Smooth muscle cell (in vitro differentiated cells): Measurements from ENCODE around the gene EFCAB10. TPM values are rescaled to one million over a fixed set of nuclear protein-coding genes. Genes with fewer than 3 reads are reported as not detected.

ENCODE experiments used
- DNase-seq: peaks from one replicate; lab custom pipeline; 2025; ENCODE audit not compliant: unreplicated experiment; lab: John Stamatoyannopoulos, UW
- H2AFZ ChIP-seq: fragments of 200-600 bp; sonication (generic); 2 replicates; pipeline ENCODE4 v1.6.0; 2016; ENCODE audit warnings: antibody characterized with exemption, low read depth, mild to moderate bottlenecking
- H3F3A ChIP-seq: fragments of 200-600 bp; sonication (generic); 2 replicates; pipeline ENCODE4 v1.6.0; 2017; ENCODE audit warnings: antibody characterized with exemption, low read depth
- H3K27ac ChIP-seq: fragments of 200-600 bp; sonication (generic); 2 replicates; pipeline ENCODE4 v1.5.1; 2016; ENCODE audit warnings: low read depth, mild to moderate bottlenecking
- H3K27me3 ChIP-seq: fragments of 200-600 bp; sonication (generic); 2 replicates; pipeline ENCODE4 v1.6.1; 2016; ENCODE audit warnings: low read depth, mild to moderate bottlenecking
- H3K36me3 ChIP-seq: fragments of 200-600 bp; sonication (generic); 2 replicates; pipeline ENCODE4 v1.5.1; 2016; ENCODE audit warnings: low read depth
- H3K4me1 ChIP-seq: fragments of 200-600 bp; sonication (generic); 2 replicates; pipeline ENCODE4 v1.5.1; 2016; ENCODE audit warnings: low read depth
- H3K4me2 ChIP-seq: fragments of 200-600 bp; sonication (generic); 2 replicates; pipeline ENCODE4 v1.6.0; 2016; ENCODE audit warnings: mild to moderate bottlenecking
- H3K4me3 ChIP-seq: fragments of 200-600 bp; sonication (generic); 2 replicates; pipeline ENCODE4 v1.5.1; 2016; ENCODE audit warnings: mild to moderate bottlenecking
- H3K79me2 ChIP-seq: fragments of 200-600 bp; sonication (generic); 2 replicates; pipeline ENCODE4 v1.6.0; 2016; ENCODE audit warnings: low read depth, mild to moderate bottlenecking
- H3K9ac ChIP-seq: fragments of 200-600 bp; sonication (generic); 2 replicates; pipeline ENCODE4 v1.6.0; 2016; ENCODE audit warnings: low read depth
- H3K9me3 ChIP-seq: fragments of 200-600 bp; sonication (generic); replicated peaks from 2 replicates; pipeline ENCODE4 v1.5.1; 2016; ENCODE audit warnings: low read depth
- H4K20me1 ChIP-seq: fragments of 200-600 bp; sonication (generic); 2 replicates; pipeline ENCODE4 v1.6.0; 2016; ENCODE audit warnings: low read depth
- WGBS: methylation state at CpG from one replicate; pipeline ENCODE4 v1.1.7; 2016; ENCODE audit warnings: low lambda C conversion rate; 5-methylcytosine and 5-hydroxymethylcytosine counted together
- polyA plus RNA-seq: library from polyadenylated mRNA; unstranded; fragments of >200 nt; fragmentation: Nextera tagmentation; extraction: Ambion mirVana; gene quantifications from 2 replicates; pipeline ENCODE4 v1.2.1, GENCODE V29; 2016
- total RNA-seq: library from RNA; depleted of rRNA; stranded (reverse); fragments of >200 nt; gene quantifications from 2 replicates; pipeline ENCODE4 v1.2.3, GENCODE V29; 2014
- TF ChIP-seq, protein P1 (sequence below): fragments of 200-600 bp; sonication (generic); IDR thresholded peaks from 2 replicates; pipeline ENCODE4 v1.5.1; 2017; ENCODE audit warnings: borderline replicate concordance, mild to moderate bottlenecking, antibody characterized with exemption; ENCODE audit not compliant: insufficient read depth, poor library complexity, severe bottlenecking

Gene EFCAB10
- total and polyA plus RNA-seq, 2 experiments from 2014 or later, result 0.56 to 1.2 TPM

DNA sequence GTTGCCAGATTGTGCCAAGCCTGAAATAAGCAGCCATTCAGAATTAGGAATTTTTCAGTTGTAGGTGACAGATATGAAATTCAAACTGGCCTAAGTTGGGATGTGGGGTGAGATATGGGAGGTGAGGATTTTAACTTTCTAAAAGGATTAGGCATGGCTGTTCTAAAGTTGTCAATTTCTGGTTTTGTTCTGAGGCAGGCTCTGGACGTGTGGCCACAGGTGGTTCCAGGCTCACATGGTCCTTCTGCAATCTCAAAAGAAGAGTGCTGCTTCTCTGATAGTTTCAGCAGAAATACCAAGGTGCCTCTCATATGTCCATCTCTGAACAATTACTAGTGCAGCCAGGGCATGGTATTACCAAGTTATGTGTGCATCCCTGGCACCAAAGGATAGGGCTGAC lies 21.4 kb downstream of the EFCAB10 start:
- H4K20me1 ChIP-seq, result peaks cover 15% of the 10 kb centered on the region
- WGBS, result 76% methylated on average over 1 of the region's 1 CpG
- no peak overlapping the region for H3K4me3 ChIP-seq
- TF ChIP-seq, protein P1, sequence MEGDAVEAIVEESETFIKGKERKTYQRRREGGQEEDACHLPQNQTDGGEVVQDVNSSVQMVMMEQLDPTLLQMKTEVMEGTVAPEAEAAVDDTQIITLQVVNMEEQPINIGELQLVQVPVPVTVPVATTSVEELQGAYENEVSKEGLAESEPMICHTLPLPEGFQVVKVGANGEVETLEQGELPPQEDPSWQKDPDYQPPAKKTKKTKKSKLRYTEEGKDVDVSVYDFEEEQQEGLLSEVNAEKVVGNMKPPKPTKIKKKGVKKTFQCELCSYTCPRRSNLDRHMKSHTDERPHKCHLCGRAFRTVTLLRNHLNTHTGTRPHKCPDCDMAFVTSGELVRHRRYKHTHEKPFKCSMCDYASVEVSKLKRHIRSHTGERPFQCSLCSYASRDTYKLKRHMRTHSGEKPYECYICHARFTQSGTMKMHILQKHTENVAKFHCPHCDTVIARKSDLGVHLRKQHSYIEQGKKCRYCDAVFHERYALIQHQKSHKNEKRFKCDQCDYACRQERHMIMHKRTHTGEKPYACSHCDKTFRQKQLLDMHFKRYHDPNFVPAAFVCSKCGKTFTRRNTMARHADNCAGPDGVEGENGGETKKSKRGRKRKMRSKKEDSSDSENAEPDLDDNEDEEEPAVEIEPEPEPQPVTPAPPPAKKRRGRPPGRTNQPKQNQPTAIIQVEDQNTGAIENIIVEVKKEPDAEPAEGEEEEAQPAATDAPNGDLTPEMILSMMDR, result no peak
- H3K4me2 ChIP-seq, result no peak overlapping the region
- no peak overlapping the region for H3K27ac ChIP-seq
- H3K4me1 ChIP-seq, result no peaks in the 10 kb centered on the region
- no peaks in the 10 kb centered on the region for H3K9me3 ChIP-seq
- no peaks in the 10 kb centered on the region for H3K79me2 ChIP-seq
- peaks cover 32% of the 10 kb centered on the region for H3K36me3 ChIP-seq
- no peak for DNase-seq
- no peaks in the 10 kb centered on the region for H3K27me3 ChIP-seq
- no peak overlapping the region for H3K9ac ChIP-seq
- H3F3A ChIP-seq, result no peaks in the 10 kb centered on the region
- H2AFZ ChIP-seq, result no peak overlapping the region

DNA sequence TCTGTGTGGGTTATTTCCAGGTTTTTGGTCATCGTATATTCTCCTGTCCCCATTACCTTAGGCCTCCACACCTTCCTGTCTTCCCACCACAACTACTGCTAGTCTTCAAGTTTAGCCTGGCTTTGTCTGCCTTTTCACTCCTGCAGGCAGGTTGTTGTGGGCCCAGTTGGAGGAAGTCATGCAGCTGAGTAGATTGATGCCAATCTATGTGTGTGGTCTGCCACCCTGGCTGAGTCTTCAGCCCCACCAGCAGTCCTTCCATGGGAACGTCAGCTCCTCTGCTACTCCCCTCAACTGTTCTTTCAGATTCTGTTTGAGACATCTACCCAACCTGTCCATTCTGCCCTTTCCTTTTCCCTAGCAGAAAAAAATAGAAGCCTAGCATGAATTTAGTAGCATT lies 43.0 kb downstream of the EFCAB10 start:
- H3K4me1 ChIP-seq, result no peaks in the 10 kb centered on the region
- H3K9me3 ChIP-seq, result no peaks in the 10 kb centered on the region
- peaks cover 30% of the 10 kb centered on the region for H3K79me2 ChIP-seq
- H3K9ac ChIP-seq, result no peak overlapping the region
- no peaks in the 10 kb centered on the region for H3F3A ChIP-seq
- H3K27ac ChIP-seq, result no peak overlapping the region
- TF ChIP-seq, protein P1, result no peak
- H3K4me3 ChIP-seq, result no peak overlapping the region
- no peak for DNase-seq
- H3K36me3 ChIP-seq, result peaks cover 17% of the 10 kb centered on the region
- no peak overlapping the region for H2AFZ ChIP-seq
- no peak overlapping the region for H3K4me2 ChIP-seq
- WGBS, result 93% methylated on average over 2 of the region's 2 CpGs
- H4K20me1 ChIP-seq, result peaks cover 20% of the 10 kb centered on the region
- no peaks in the 10 kb centered on the region for H3K27me3 ChIP-seq

GRCh38 chr7:105532709-105533460 lies 48.4 kb downstream of the EFCAB10 start:
- peaks cover 11% of the 10 kb centered on the region for H3K4me1 ChIP-seq
- H3K27ac ChIP-seq, result peak overlapping the region; percentile 74
- peak overlapping the region; percentile 97 for H3K4me3 ChIP-seq
- H4K20me1 ChIP-seq, result peaks cover 15% of the 10 kb centered on the region
- H3K27me3 ChIP-seq, result no peaks in the 10 kb centered on the region
- H3K9me3 ChIP-seq, result no peaks in the 10 kb centered on the region
- H3K4me2 ChIP-seq, result peak overlapping the region; percentile 95
- WGBS, result 50% methylated on average over 12 of the region's 12 CpGs
- TF ChIP-seq, protein P1, result no peak
- no peak for DNase-seq
- peak overlapping the region; percentile 99 for H2AFZ ChIP-seq
- H3K36me3 ChIP-seq, result peaks cover 12% of the 10 kb centered on the region
- peak overlapping the region; percentile 91 for H3K9ac ChIP-seq
- H3F3A ChIP-seq, result no peaks in the 10 kb centered on the region
- H3K79me2 ChIP-seq, result peaks cover 29% of the 10 kb centered on the region
